Right lobe of liver (tissue), 4 donors: ENCODE results near the gene TMEM54.

Source experiments
- POLR2A ChIP-seq: fragments of 450-650 bp; IDR thresholded peaks from one replicate; pipeline ENCODE4 v1.6.1; 2017; ENCODE audit warnings: antibody characterized with exemption, mild to moderate bottlenecking
- TF ChIP-seq, protein P1 (sequence below), 4 donors: fragments of 200-600 bp in 3 of 4; fragments of 450-650 bp in 1 of 4; IDR thresholded peaks; one replicate each; pipeline versions ENCODE4 v1.5.1 to v1.8.0; 2016 to 2022; ENCODE audit warnings: antibody characterized with exemption in 4 of 4, mild to moderate bottlenecking in 2 of 4
- donor health status: DM: no; HTN: no; CAD: no.
- donor health status: DM: no; HTN: no; CAD: no.
- donor health status: DM: no; HTN: yes; CAD: no.

DNA sequence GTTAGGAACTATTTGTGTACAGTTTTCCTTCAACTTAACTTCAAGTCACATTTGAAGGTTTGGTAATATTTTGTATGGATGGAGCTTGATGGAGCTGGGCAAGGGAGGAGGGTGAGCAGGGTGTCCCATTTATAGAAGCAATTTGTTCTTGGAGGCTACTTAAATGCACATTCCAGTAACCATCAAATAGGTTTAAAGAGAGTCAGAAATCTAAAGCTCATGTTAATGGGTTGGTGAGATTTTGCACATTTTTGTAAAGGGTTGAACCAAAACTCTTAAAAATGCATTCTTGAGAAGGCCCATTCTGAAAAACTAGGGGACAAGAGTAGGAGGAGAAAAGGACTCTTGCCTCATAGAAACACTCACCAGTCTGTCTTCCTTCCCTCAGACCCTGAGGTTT is 40.6 kb downstream of the TMEM54 start:
- TF ChIP-seq, protein P1, sequence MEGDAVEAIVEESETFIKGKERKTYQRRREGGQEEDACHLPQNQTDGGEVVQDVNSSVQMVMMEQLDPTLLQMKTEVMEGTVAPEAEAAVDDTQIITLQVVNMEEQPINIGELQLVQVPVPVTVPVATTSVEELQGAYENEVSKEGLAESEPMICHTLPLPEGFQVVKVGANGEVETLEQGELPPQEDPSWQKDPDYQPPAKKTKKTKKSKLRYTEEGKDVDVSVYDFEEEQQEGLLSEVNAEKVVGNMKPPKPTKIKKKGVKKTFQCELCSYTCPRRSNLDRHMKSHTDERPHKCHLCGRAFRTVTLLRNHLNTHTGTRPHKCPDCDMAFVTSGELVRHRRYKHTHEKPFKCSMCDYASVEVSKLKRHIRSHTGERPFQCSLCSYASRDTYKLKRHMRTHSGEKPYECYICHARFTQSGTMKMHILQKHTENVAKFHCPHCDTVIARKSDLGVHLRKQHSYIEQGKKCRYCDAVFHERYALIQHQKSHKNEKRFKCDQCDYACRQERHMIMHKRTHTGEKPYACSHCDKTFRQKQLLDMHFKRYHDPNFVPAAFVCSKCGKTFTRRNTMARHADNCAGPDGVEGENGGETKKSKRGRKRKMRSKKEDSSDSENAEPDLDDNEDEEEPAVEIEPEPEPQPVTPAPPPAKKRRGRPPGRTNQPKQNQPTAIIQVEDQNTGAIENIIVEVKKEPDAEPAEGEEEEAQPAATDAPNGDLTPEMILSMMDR (IDR thresholded peaks at IDR 0.05), result no peak
- TF ChIP-seq POLR2A, result no peak
